Measurements from ENCODE around the gene WDFY2.

Gene WDFY2

GRCh38 chr13:51603716-51604115 is 19.5 kb downstream of the WDFY2 start:
- no peak for DNase-seq

- no peak for DNase-seq
These were observed 21.4 kb downstream of the WDFY2 start for GRCh38 chr13:51605698-51606097.

GRCh38 chr13:51607165-51607564 is 22.9 kb downstream of the WDFY2 start:
- no peak for DNase-seq

- DNase-seq, result no peak
These were observed 24.7 kb downstream of the WDFY2 start for GRCh38 chr13:51608857-51609406.

GRCh38 chr13:51612867-51613266 is 28.6 kb downstream of the WDFY2 start:
- no peak for DNase-seq

- DNase-seq, result no peak
These were observed 29.3 kb downstream of the WDFY2 start for GRCh38 chr13:51613535-51613934.

- DNase-seq, result peak; percentile 48
These were observed 30.1 kb downstream of the WDFY2 start for GRCh38 chr13:51614350-51614786.

- no peak for DNase-seq
These were observed 34.4 kb downstream of the WDFY2 start for GRCh38 chr13:51618626-51619025.

- peak; percentile 79 for DNase-seq
These were observed 35.4 kb downstream of the WDFY2 start for GRCh38 chr13:51619614-51620013.

GRCh38 chr13:51620165-51620983 is 36.1 kb downstream of the WDFY2 start:
- no peak for DNase-seq

GRCh38 chr13:51621602-51622001 is 37.3 kb downstream of the WDFY2 start:
- DNase-seq, result no peak

- DNase-seq, result peak; percentile 75
These were observed 39.2 kb downstream of the WDFY2 start for GRCh38 chr13:51623473-51623872.

GRCh38 chr13:51624207-51624606 is 39.9 kb downstream of the WDFY2 start:
- DNase-seq, result no peak

GRCh38 chr13:51624695-51625345 is 40.6 kb downstream of the WDFY2 start:
- no peak for DNase-seq

- no peak for DNase-seq
These were observed 41.5 kb downstream of the WDFY2 start for GRCh38 chr13:51625555-51626345.

- DNase-seq, result no peak
These were observed 42.5 kb downstream of the WDFY2 start for GRCh38 chr13:51626749-51627148.

GRCh38 chr13:51628059-51628852 is 44.0 kb downstream of the WDFY2 start:
- DNase-seq, result no peak

- no peak for DNase-seq
These were observed 45.4 kb downstream of the WDFY2 start for GRCh38 chr13:51629491-51630287.

GRCh38 chr13:51630288-51630615 is 46.0 kb downstream of the WDFY2 start:
- no peak for DNase-seq

- no peak for DNase-seq
These were observed 48.5 kb downstream of the WDFY2 start for GRCh38 chr13:51632591-51633362.

All from fibroblast of skin of right biceps (primary cell).